WTC11 (cell line): ENCODE measurements around the gene CHMP5. TPM values are rescaled to one million over a fixed set of nuclear protein-coding genes. Genes with fewer than 3 reads are reported as not detected.

Experiments
- ATAC-seq: fragments of 200-7000 bp; cut with Tn5 transposase; 2 replicates; pipeline ENCODE4 v1.10.0; 2021; ENCODE audit warnings: mild to moderate bottlenecking, moderate library complexity
- CTCF ChIA-PET: fragments of 300-600 bp; sonication (Branson Sonifier 250); formaldehyde crosslinking; loops from one replicate; lab custom pipeline; 2021; ENCODE audit warnings: antibody characterized with exemption; lab: Charles Lee
- POLR2A ChIA-PET: fragments of 350-600 bp; sonication (Branson Sonifier 250); formaldehyde crosslinking; loops from one replicate; lab custom pipeline; 2021; ENCODE audit warnings: antibody characterized with exemption; lab: Charles Lee
- DNase-seq: peaks from one replicate; pipeline ENCODE4 v3.0.0; 2021; ENCODE audit warnings: low spot score
- H3K27ac Mint-ChIP-seq: 2 replicates; pipeline ENCODE4 v1.8.0; 2021; ENCODE audit warnings: mixed read lengths
- H3K27me3 Mint-ChIP-seq: 2 replicates; pipeline ENCODE4 v1.8.0; 2021; ENCODE audit warnings: low read depth, mild to moderate bottlenecking, moderate library complexity, mixed read lengths
- H3K36me3 Mint-ChIP-seq: 2 replicates; pipeline ENCODE4 v1.8.0; 2021; ENCODE audit warnings: mixed read lengths
- H3K4me1 Mint-ChIP-seq: 2 replicates; pipeline ENCODE4 v1.8.0; 2022; ENCODE audit warnings: mixed read lengths
- H3K4me3 Mint-ChIP-seq: 2 replicates; pipeline ENCODE4 v1.8.0; 2021; ENCODE audit warnings: mild to moderate bottlenecking, moderate library complexity, mixed read lengths
- H3K9me3 Mint-ChIP-seq: 2 replicates; pipeline ENCODE4 v1.8.0; 2021; ENCODE audit warnings: mixed read lengths
- AFF4 ChIP-seq: sonication (generic); formaldehyde crosslinking; IDR thresholded peaks from 2 replicates; pipeline ENCODE4 v1.8.1; 2023; ENCODE audit warnings: mild to moderate bottlenecking, missing genetic modification reagents, borderline replicate concordance
- ATF3 ChIP-seq: sonication (generic); formaldehyde crosslinking; conservative IDR thresholded peaks from 2 replicates; pipeline ENCODE4 v1.8.1; 2022; ENCODE audit warnings: mild to moderate bottlenecking, missing genetic modification reagents
- ETV6 ChIP-seq: sonication (generic); formaldehyde crosslinking; IDR thresholded peaks from 2 replicates; pipeline ENCODE4 v1.8.1; 2022; ENCODE audit warnings: mild to moderate bottlenecking, missing genetic modification reagents
- FOXP4 ChIP-seq: sonication (generic); formaldehyde crosslinking; IDR thresholded peaks from 2 replicates; pipeline ENCODE4 v1.8.0; 2022; ENCODE audit warnings: mild to moderate bottlenecking, missing genetic modification reagents
- GABPB1 ChIP-seq: sonication (generic); formaldehyde crosslinking; IDR thresholded peaks from 2 replicates; pipeline ENCODE4 v1.8.1; 2023; ENCODE audit warnings: mild to moderate bottlenecking, missing genetic modification reagents
- GRHL2 ChIP-seq: fragments of 250-450 bp; sonication (Bioruptor Pico); IDR thresholded peaks from 2 replicates; pipeline ENCODE4 v1.8.0; 2022; ENCODE audit warnings: mild to moderate bottlenecking, moderate library complexity; ENCODE audit not compliant: insufficient replicate concordance, severe bottlenecking
- JAZF1 ChIP-seq: fragments of 250-450 bp; sonication (Bioruptor Pico); IDR thresholded peaks from 2 replicates; pipeline ENCODE4 v1.9.0; 2021; ENCODE audit warnings: moderate library complexity, mild to moderate bottlenecking, inconsistent platforms
- MLX ChIP-seq: sonication (generic); formaldehyde crosslinking; IDR thresholded peaks from 2 replicates; pipeline ENCODE4 v1.8.1; 2023; ENCODE audit warnings: mild to moderate bottlenecking, missing genetic modification reagents, moderate library complexity
- NFATC4 ChIP-seq: fragments of 250-450 bp; sonication (Bioruptor Pico); IDR thresholded peaks from 2 replicates; pipeline ENCODE4 v1.9.0; 2021; ENCODE audit warnings: mild to moderate bottlenecking
- NFE2L1 ChIP-seq: sonication (generic); formaldehyde crosslinking; IDR thresholded peaks from 2 replicates; pipeline ENCODE4 v1.8.1; 2023; ENCODE audit warnings: missing genetic modification reagents
- OVOL2 ChIP-seq: fragments of 250-450 bp; sonication (Bioruptor Pico); IDR thresholded peaks from 2 replicates; pipeline ENCODE4 v1.9.0; 2021; ENCODE audit warnings: mild to moderate bottlenecking, borderline replicate concordance
- SMAD3 ChIP-seq: sonication (generic); formaldehyde crosslinking; IDR thresholded peaks from 2 replicates; pipeline ENCODE4 v1.8.0; 2022; ENCODE audit warnings: missing genetic modification reagents, mild to moderate bottlenecking, borderline replicate concordance
- SOX15 ChIP-seq: fragments of 250-450 bp; sonication (Bioruptor Pico); IDR thresholded peaks from 2 replicates; pipeline ENCODE4 v1.9.0; 2021; ENCODE audit warnings: mild to moderate bottlenecking
- TEAD4 ChIP-seq: sonication (generic); formaldehyde crosslinking; IDR thresholded peaks from 2 replicates; pipeline ENCODE4 v1.8.0; 2022; ENCODE audit warnings: mild to moderate bottlenecking, missing genetic modification reagents
- USF2 ChIP-seq: sonication (generic); formaldehyde crosslinking; IDR thresholded peaks from 2 replicates; pipeline ENCODE4 v1.8.1; 2023; ENCODE audit warnings: mild to moderate bottlenecking, missing genetic modification reagents, moderate library complexity
- ZNF263 ChIP-seq: sonication (generic); formaldehyde crosslinking; IDR thresholded peaks from 2 replicates; pipeline ENCODE4 v1.8.1; 2022; ENCODE audit warnings: low read depth, mild to moderate bottlenecking, moderate library complexity, missing genetic modification reagents
- ZNF416 ChIP-seq: fragments of 250-450 bp; sonication (Bioruptor Pico); IDR thresholded peaks from 2 replicates; pipeline ENCODE4 v1.9.0; 2021; ENCODE audit warnings: mild to moderate bottlenecking, inconsistent platforms
- total RNA-seq: library from RNA; stranded (reverse); gene quantifications from 3 replicates; pipeline ENCODE4 v1.2.3, GENCODE V29; 2021
- TF ChIP-seq, protein P1 (sequence below): sonication (generic); formaldehyde crosslinking; IDR thresholded peaks from 2 replicates; pipeline ENCODE4 v1.8.0; 2023; ENCODE audit warnings: mild to moderate bottlenecking, missing genetic modification reagents
- TF ChIP-seq, protein P2 (sequence below): fragments of 250-450 bp; sonication (Bioruptor Pico); IDR thresholded peaks from 2 replicates; pipeline ENCODE4 v1.9.0; 2021; ENCODE audit warnings: moderate library complexity, mild to moderate bottlenecking, inconsistent platforms, borderline replicate concordance
- TF ChIP-seq, protein P3 (sequence below): sonication (generic); formaldehyde crosslinking; IDR thresholded peaks from 2 replicates; pipeline ENCODE4 v1.8.1; 2022; ENCODE audit warnings: mild to moderate bottlenecking, missing genetic modification reagents, moderate library complexity, borderline replicate concordance

CHMP5 gene
- total RNA-seq, 1 experiment from 2014 or later = 46.2 TPM

DNA sequence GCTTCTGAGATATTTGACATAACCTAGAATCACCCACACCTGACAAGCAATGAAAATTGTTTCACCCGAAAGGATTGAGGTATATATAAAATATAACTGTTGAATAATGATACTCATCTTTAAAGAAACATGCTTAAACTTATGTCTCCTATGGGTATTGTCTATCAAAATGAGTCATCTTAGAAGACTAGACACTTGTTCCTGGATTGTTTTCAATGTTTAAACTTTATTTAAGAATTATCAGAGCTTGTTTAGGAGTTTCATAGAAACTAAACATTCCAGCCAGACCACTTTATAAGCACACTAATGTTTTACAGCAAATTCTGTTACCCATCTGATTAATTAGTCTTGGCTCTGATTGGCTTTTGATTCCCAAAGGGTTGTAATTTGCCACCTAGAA, 45.1 kb downstream of the CHMP5 start:
- no peaks in the 10 kb centered on the region for H3K27me3 Mint-ChIP-seq
- ATAC-seq = no peak
- no peaks in the 10 kb centered on the region for H3K4me1 Mint-ChIP-seq
- TF ChIP-seq ETV6 (CRISPR knock-in tag) (no peak), MLX (CRISPR knock-in tag) (no peak), ATF3 (CRISPR knock-in tag) (no peak), TEAD4 (CRISPR knock-in tag) (no peak), ZNF416 (CRISPR knock-in tag) (no peak), JAZF1 (CRISPR knock-in tag) (no peak), NFE2L1 (CRISPR knock-in tag) (no peak), SMAD3 (CRISPR knock-in tag) (no peak), USF2 (CRISPR knock-in tag) (no peak), NFATC4 (no peak), GABPB1 (CRISPR knock-in tag) (no peak), SOX15 (CRISPR knock-in tag) (no peak), FOXP4 (CRISPR knock-in tag) (no peak), AFF4 (CRISPR knock-in tag) (no peak), ZNF263 (CRISPR knock-in tag) (no peak), GRHL2 (CRISPR knock-in tag) (no peak), OVOL2 (no peak)
- TF ChIP-seq, protein P1, sequence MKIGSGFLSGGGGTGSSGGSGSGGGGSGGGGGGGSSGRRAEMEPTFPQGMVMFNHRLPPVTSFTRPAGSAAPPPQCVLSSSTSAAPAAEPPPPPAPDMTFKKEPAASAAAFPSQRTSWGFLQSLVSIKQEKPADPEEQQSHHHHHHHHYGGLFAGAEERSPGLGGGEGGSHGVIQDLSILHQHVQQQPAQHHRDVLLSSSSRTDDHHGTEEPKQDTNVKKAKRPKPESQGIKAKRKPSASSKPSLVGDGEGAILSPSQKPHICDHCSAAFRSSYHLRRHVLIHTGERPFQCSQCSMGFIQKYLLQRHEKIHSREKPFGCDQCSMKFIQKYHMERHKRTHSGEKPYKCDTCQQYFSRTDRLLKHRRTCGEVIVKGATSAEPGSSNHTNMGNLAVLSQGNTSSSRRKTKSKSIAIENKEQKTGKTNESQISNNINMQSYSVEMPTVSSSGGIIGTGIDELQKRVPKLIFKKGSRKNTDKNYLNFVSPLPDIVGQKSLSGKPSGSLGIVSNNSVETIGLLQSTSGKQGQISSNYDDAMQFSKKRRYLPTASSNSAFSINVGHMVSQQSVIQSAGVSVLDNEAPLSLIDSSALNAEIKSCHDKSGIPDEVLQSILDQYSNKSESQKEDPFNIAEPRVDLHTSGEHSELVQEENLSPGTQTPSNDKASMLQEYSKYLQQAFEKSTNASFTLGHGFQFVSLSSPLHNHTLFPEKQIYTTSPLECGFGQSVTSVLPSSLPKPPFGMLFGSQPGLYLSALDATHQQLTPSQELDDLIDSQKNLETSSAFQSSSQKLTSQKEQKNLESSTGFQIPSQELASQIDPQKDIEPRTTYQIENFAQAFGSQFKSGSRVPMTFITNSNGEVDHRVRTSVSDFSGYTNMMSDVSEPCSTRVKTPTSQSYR = no peak
- TF ChIP-seq, protein P2, sequence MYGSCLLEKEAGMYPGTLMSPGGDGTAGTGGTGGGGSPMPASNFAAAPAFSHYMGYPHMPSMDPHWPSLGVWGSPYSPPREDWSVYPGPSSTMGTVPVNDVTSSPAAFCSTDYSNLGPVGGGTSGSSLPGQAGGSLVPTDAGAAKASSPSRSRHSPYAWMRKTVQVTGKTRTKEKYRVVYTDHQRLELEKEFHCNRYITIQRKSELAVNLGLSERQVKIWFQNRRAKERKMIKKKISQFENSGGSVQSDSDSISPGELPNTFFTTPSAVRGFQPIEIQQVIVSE (CRISPR knock-in tag) = no peak
- TF ChIP-seq, protein P3, sequence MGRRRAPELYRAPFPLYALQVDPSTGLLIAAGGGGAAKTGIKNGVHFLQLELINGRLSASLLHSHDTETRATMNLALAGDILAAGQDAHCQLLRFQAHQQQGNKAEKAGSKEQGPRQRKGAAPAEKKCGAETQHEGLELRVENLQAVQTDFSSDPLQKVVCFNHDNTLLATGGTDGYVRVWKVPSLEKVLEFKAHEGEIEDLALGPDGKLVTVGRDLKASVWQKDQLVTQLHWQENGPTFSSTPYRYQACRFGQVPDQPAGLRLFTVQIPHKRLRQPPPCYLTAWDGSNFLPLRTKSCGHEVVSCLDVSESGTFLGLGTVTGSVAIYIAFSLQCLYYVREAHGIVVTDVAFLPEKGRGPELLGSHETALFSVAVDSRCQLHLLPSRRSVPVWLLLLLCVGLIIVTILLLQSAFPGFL (CRISPR knock-in tag) = no peak
- ChIA-PET CTCF (no interaction called here), POLR2A (no interaction called here)
- no peak overlapping the region for H3K27ac Mint-ChIP-seq
- no peaks in the 10 kb centered on the region for H3K9me3 Mint-ChIP-seq
- H3K4me3 Mint-ChIP-seq = no peak overlapping the region
- H3K36me3 Mint-ChIP-seq = peaks cover 47% of the 10 kb centered on the region
- DNase-seq = no peak
